ENCODE measurements around the gene ZCCHC18.
"Not testable (repeated sequence)": the region's sequence is repeated elsewhere in the genome, so short reads cannot be mapped to it uniquely, and the experiment has no call there.

ZCCHC18 gene

DNA sequence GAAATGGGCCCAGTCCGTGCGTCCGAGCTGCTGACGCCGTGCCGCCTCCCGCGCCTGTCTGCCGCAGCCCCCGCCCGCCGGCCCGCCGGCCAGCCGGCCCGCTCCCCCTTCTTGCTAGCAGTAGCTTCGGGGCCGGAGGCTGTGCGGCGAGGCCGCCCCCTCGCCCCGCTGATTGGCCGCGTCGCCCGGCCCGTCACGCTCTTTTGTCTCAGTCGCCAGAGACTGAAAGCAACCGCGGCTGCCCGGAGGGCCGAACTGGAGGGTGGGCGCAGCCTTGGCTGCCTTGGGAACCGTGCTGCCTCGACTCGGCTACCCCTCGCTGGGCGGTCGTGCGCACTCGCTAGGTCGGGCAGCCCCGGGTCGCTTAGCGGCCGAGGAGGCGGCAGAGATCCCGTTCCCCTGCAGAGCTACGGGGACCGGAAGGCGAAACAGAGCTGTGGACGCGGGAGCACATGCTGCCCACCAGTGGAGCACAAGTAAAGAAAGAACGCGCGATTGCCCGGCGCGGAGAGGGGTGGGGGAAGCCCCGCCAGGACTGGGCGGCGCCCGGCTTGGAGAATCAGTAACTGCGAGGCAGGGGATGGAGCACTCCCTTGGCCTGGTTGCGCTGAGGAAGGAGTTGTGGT, at the start of gene ZCCHC18:
ZCCHC18 (plus strand) TSS at position 198 of the 626 bp plus-strand sequence. CDS start 1,589 bp downstream, outside the sequence.
- DNase-seq (ENCODE audit: low spot score), result peak; percentile 89

DNA sequence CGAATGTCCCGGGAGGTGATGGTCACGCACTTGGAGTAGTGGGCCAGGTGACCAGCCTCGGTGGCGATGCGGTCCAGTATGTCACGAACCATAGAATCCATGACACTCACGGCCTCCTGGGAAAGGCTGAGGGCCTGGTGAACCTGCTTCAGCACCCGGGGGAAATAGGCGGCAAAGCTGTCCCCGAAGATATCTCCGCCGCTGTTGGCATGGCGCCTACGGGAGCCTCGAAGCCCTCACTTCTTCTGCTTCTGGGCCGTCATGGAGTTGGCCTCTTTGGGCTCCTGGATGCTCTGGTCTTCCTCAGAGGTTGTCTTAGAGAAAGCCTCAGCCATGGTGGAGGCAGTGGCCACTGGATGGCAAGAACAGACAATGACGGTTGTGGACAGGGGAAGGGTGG, 49.7 kb upstream of the ZCCHC18 start:
- DNase-seq (ENCODE audit: low spot score), result not testable (repeated sequence)

DNA sequence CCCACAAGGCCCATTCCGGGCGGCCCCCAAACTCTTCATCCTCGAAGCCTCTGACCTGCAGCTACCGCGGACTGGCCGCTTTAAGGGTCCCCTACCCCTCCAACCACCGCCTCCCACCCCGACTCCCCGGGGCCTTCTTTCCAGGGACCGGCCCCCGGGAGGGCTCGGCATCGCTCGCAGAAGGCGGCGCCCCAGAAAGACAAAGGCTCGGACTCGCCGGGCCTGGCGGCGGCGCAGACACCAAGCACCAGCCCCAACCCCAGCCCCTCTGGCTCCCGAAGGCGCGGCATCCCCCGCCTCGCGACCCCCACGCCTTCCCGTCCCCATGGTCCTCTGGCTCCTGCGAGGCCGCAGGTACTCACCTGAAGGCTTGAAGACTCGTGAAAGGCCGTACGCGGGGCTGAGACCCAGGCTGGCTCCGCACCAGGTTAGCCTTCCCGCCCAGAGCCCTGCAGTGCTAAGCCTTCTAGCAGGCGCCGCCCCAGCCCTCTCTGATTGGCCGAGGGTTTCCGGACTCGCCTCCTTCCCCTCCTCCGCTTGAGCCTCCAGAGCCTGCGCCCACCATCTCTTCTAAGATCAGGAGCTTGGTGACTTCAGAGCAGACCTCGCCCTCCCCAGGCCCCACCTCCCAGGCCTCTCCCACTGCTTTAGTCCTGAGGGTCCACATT, 36.4 kb upstream of the ZCCHC18 start, which contains the start of gene TMSB15C:
TMSB15C (minus strand) TSS at position 459 of the 668 bp plus-strand sequence.
- not testable (repeated sequence) for DNase-seq (ENCODE audit: low spot score)

DNA sequence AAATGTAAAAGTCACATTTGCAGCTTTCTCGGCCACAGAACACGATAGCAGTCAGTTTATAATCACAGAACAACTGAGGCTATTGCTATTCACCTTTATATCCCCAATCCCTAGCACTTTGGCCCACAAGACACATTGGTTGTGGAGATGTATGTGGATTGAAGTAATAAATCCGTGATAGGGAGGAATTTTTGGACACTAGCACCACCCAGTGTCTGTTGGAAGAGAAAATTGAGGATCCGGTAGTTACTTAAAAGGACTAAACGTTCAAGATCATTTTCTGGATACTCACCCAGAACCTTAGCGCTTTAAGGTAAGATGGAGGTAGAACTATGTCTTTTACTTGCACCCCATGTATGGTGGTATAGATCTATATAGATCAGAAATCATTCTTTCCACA, 34.5 kb upstream of the ZCCHC18 start:
- not testable (repeated sequence) for DNase-seq (ENCODE audit: low spot score)

DNA sequence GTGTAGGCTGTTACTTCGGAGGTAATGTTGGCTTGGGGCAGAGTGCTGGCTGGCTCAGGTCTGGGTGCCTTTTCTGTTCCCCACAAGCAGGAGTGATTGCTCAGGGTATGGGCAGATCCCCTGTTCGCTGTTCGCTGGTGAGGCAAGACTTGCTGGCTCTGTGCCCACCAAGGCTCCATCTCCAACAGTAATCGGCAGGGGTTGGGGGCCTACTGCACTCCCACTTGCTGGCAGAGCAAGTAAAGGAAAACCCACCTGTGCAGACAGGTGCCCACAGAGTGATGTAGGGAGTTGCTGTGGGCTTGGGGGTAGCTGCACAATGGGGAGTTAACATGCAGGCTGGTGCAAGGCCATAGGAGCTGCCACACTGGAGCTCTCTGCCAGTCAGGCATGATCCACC, 28.3 kb upstream of the ZCCHC18 start:
- no peak for DNase-seq (ENCODE audit: low spot score)

DNA sequence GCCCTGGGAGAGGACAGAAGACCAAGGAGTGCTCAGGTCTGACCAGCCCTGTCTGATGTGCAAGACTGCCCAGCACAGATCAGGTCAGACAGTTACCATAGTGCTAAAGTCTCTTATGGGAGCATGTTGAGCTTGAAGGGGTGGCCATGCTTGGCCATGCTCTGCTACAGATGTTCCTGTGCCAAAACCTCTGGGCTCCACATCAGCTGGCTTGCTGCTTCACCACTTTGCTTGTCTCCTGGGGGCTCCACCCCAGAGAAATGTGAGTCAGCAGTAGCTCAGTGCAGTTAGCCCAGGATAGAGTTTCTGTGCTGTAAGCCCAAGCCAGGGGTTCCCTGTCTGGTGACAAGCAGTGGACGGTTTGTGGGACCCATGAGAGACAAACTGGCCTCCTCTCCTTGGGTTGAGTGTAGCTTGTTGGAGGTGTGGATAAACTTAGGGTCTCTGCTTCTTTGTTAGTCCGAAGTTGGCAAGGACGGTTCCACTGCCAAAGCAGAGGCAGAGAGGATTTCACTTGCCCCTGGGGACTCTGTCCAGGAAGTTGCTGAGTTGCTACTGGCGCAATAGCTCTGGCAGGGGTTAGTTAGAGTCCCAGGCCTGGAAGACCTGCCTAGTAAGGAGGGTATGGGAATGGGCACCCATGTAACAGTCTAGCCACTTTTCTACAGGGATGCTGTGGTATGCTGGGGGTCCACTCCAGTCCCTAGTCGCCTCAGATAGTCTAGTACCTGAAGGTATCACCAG, 27.6 kb upstream of the ZCCHC18 start:
- DNase-seq (ENCODE audit: low spot score), result no peak

DNA sequence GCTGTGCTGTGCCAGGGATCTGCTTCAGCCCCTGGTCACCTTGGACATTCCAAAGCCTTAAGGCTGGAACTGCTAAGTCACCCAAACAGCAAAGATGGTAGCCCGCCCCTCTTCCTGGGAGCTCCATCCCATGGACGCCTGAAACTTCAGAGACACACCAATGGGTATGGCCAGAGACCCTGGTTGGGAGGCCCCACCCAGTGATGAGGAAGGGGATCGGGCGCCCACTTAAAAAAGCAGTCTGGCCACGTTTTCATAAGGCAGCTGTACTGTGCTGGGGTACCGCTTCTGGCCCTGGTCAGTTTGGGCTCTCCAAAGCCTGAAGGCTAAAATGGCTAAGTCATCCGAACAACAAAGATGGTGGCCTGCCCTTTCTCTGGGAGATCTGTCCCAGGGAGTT, 26.8 kb upstream of the ZCCHC18 start:
- DNase-seq (ENCODE audit: low spot score), result no peak

DNA sequence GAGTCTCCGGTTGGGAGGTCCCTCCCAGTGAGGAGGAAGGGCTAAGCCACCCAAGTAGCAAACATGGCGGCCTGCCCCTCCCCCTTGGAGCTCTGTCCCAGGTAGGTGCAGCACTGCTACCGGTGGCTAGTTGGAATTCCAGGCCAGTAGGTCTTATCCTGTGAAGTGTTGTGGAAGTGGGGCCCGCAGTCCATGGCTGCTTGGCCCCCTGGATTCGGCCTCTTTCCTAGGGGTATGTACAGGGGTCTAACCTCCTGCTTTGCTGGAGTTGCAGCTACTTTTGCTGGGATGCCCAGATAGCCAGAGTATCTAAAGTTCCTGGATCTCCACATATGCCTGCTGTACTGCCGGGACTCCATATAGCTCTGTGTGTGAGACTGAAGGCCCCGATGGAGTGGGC, 26.4 kb upstream of the ZCCHC18 start:
- DNase-seq (ENCODE audit: low spot score), result no peak

DNA sequence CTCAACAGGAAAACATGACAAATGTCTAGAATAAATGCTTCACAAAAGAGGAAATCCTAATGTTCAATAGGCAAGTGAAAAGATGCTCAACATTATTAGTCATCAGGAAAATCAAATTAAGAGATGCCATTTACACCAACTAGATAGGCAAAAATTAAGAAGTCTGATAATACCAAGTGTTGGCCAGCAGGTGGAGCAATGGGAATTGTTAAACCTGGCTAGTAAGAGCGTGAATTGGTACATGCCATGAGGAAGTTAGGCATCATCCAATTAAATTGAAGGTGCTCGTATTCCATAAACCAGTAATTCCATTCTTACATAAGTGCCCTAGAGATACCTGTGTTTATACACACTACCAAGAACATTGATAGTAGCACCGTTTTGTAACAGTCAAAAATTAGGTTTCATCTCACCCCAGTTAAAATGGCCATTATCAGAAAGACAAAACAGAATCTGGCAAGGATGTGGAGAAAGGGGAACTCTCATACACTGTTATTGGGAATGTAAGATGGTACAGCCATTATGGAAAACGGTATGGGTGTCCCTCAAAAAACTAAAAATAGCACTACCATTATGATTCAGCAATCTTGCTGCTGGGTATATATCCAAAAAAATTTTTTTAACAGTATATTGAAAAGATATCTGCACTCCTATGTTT, 14.0 kb upstream of the ZCCHC18 start:
- no peak for DNase-seq (ENCODE audit: low spot score)

DNA sequence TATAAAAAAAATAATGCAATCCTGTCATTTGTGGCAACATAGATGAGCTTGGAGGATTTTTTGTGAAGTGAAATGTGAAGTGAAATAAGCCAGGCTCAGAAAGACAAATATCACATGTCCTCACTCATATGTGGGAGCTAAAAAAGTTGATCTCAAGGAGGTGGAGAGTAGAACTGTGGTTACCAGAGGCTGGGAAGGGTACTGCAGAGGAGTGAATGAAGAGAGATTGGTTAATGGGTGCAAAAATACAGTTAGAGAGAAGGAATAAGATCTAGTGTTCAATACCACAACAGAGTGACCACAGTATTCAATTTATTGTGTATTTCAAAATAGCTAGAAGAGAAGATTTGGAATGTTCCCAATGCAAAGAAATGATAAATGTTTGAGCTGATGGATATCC, 13.4 kb upstream of the ZCCHC18 start:
- no peak for DNase-seq (ENCODE audit: low spot score)

DNA sequence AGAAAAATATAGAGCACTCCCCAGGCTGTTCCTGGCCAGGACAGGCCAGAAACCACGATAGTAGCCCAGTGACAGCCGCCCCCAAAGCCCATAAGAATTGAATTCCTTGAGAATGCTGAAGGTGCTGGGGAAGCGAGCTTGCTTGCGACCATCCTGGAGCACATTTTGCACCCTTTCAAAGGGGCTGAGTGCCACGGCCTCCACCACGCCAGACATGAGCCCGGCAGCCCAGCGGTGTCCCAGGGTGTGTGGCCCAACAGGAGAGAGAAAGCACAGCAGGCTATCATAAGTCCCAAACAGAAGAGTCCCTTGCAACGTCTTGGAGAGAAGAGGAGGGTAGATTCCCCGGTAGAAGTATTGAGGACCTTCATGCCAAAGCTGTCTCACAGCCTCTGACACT, 7.6 kb upstream of the ZCCHC18 start:
- DNase-seq (ENCODE audit: low spot score), result no peak

DNA sequence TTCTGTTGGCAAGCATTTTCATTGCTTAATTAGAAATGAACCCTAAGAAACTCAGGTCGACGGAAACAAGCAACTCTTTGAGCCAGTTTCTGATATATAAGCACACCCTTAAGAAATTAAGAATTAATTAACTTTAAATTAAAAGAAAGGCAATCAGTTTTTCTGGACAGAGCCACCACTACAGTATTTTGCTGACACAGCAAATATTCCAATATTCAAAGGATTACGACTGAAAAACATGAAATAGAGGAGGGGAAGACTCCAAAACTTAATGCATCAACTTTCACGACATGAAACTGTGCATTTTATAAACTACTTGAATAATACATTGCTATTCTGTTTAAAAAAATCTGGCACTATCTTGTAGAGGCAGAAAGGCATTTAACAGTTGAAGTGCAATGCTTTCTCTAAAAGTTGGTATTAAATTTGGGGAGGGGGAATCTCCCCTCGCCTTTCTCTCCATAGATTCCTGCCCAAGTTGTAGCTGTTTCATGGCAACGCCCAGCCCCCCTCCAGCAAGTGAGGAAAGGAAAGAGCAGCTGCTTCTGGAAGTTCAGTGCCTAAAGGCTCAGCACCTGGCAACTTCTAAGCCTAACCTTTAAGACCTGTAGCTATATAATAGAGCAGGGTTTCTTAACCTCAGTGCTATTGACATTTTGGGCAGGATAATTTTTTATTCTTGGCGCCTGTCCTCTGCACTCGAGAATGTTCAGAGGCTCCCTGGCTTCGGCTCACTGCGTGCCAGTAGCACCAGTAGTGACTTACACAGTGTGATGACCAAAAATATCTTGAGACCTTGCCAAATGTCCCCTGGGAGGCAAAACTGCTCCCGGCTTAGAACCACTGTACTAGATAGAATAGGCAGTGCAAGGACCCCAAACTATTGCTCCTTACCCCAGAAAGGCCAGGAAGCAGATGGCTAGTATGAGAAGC, 6.7 kb upstream of the ZCCHC18 start:
- DNase-seq (ENCODE audit: low spot score), result no peak

DNA sequence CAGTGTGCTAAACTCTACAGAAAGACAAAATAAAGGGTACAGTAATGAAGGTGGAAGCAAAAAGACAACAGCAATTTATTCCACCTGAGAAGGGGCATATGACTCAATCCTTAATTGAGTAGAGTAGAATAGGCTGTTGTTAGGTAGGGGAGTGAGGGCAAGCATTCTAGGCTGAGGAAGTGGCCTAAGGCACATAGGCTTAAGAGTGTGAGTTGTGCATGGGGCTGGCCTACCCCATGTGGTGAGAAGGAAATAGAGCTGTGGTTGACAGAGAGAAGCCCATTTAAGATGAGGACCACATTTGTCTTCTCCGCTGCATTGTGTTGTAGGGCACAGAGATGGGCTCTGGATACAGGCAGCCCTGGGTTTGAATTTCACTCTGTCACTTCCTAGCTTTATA, 3.4 kb upstream of the ZCCHC18 start:
- DNase-seq (ENCODE audit: low spot score), result no peak

DNA sequence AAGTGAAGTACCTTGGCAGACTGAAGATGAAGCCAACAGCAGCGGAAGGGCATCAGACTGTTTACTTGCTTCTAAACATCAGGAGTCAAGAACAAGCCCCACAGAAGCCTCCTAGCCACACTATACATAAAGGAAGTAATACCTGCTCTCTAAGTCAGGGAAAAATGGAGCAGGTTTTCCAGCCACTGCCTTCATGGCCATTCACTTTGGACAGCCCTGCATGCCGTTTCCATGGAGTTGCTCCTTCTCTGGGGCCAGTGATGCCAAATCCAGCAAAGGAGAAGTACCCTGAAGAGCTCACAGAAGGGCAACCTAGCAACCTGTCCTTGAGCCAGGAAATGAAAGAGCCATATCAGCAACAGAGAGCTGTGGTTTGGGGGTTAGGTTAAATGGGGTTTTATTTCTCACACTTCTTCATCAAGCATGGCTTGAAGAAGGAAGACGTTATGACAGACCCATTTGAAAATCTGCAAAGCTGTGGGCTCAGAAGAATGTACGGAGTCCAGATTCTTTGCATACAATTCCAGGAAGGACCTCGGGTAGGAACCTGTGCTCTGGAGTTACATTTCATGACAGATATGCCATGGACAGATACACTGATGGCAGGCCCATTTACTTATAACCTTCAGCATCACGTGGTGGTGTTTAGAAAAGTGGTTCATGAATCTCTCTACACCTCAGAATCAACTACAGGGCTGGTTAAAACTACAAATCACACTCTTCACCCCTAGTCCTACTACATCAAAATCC, 1.7 kb upstream of the ZCCHC18 start:
- DNase-seq (ENCODE audit: low spot score), result not testable (repeated sequence)

DNA sequence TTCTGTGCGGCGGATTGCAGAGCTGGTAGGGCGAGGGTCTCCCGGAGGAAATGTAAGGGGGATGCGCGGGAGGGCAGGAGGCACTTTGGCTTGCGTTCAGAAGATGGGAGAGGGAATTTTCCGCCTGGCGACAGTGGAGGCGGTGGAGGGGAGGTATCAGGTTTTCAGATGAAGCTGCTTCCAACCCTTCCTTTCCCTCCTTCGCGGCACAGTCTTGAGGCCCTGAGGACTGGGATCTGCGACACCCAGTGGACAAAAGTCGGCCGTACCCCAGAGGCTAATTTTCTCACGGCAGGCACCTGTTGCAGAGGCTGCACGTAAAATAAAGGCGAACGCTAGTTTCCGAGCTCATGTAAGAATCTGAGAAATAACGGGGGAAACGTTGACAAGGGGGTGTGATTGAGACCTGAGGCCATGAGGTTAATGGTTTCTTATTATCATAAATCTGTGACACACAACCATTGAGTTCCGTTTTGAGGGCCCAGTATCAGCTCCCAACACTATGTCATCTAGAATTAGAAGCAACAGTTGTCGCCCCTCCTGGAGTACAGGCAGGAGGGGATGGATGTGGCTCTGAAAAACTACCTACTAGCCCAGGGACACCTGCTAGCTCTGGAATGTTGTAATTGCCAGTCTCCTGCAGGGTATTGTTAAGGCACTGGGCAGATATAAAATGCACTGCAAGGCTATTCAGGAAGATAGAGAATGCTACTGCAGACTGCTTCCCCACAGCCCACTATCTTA, 1.1 kb downstream of the ZCCHC18 start:
- peak; percentile 71 for DNase-seq (ENCODE audit: low spot score)

DNA sequence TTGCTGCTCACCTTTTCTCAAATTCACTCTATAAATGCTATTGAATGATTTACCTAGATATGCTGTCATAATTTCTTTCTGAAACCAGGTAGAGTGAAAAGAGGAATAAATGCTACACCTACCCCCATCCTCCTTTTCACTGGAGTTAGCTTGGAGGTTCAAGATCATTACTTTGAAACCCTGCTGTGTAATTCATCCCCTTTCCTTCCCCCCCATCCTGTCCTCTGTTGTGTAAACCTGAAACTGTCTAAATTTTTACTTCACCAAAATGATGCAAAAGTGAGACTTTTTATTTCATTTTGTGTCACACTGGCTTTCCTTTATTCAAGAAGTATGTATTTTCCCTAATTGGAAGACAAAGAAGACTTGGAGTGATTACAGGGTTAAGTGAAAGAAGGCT, 5.4 kb downstream of the ZCCHC18 start:
- DNase-seq (ENCODE audit: low spot score), result no peak

DNA sequence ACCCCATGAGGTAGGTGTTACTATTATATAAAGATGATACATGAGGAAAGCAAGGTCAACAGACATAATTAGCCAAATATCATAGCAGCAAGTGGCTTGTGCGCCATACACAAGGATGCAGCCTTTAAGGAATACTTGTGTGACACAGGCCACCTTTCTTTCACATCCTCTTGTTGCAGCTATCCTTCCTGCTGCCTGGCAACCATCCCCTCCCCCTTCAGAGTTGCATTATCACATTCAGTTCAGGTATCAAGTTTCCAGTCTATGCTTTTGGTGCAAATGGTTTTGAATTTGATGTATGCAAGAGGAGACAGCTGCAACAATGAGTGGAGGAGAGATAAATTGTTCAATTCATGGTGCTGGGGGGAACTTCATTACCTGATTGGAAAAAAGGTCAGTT, 6.4 kb downstream of the ZCCHC18 start:
- no peak for DNase-seq (ENCODE audit: low spot score)

DNA sequence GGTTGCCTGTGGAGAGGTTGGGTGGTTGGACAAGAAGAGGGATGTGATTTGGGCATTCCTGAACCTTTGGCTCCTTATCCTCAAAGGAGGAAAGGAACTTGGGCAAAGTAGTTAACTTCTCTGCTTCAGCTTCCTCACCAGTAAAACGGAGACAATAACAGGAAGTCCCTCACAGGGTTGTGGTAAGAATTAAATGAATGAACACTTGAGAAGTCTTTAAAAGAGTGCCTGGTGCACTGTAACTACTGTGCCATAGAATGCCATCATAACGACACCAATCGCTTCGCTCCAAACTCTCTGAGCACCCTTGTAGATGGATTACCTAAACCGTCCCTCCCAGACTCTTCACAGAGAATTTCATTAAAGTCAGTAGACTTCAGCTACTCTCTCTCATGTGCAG, 10.5 kb downstream of the ZCCHC18 start:
- DNase-seq (ENCODE audit: low spot score), result no peak

DNA sequence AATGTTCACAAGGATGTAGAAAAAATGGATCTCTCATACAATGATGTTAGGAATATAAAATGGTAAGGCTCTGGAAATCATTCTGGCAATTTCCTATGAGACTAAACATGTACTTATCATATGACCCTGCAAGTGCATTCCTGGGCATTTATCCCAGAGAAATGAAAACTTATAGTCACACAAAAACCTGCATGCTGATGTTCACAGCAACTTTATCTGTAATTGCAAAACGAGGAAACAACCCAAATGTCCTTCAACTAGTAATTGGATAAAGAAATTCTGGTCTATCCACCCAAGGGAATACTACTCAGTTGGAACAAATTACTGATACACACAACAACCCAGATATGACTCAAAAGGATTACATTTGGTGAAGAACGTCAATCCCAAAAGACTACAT, 14.5 kb downstream of the ZCCHC18 start:
- no peak for DNase-seq (ENCODE audit: low spot score)

DNA sequence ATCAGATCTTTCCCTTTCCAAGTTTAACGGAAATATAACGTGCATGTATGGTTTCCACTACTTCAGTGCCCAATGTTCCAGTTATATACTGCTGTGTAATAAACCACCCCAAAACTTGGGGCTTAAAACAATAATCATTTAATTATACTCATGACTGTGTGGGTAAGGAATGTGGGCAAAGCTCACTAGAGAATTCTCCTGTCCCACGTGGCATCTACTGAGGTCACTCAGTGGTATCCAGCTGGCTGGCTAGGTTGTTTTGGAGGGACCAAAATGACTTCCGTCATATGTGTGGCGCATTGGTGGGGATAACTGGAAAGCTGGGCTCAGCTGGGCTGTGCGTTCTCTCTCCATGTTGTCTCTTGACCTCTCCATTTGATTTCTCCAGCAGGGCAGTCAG, 18.5 kb downstream of the ZCCHC18 start:
- DNase-seq (ENCODE audit: low spot score), result no peak
